HCT116 (cell line): Measurements from ENCODE around the gene EPHX1.

Experiments
- CBX3 ChIP-seq: IDR thresholded peaks from 2 replicates; pipeline ENCODE4 v1.6.1; 2012; ENCODE audit warnings: low read depth
- ELF1 ChIP-seq: IDR thresholded peaks from 2 replicates; pipeline ENCODE4 v1.6.1; 2012; ENCODE audit warnings: low read depth, borderline replicate concordance
- EZH2phosphoT487 ChIP-seq: fragments of 200-600 bp; IDR thresholded peaks from 2 replicates; pipeline ENCODE4 v1.6.1; 2018; ENCODE audit warnings: antibody characterized with exemption, borderline replicate concordance
- JUND ChIP-seq: IDR thresholded peaks from 2 replicates; pipeline ENCODE4 v1.6.1; 2012
- POLR2A ChIP-seq: IDR thresholded peaks from 2 replicates; pipeline ENCODE4 v1.7.0; 2011; ENCODE audit warnings: borderline replicate concordance; ENCODE audit not compliant: insufficient read depth, insufficient read length; ENCODE audit errors: extremely low read depth
- POLR2AphosphoS5 ChIP-seq: IDR thresholded peaks from 2 replicates; pipeline ENCODE4 v1.6.1; 2011; ENCODE audit warnings: mild to moderate bottlenecking, low read depth, low read length, moderate library complexity
- SIN3A ChIP-seq: IDR thresholded peaks from 2 replicates; pipeline ENCODE4 v1.6.1; 2012; ENCODE audit warnings: low read depth
- SP1 ChIP-seq: IDR thresholded peaks from 2 replicates; pipeline ENCODE4 v1.6.1; 2012; ENCODE audit warnings: low read depth
- YY1 ChIP-seq: IDR thresholded peaks from 2 replicates; pipeline ENCODE4 v1.6.1; 2011; ENCODE audit warnings: low read length, low read depth, moderate library complexity, mild to moderate bottlenecking; ENCODE audit not compliant: insufficient replicate concordance; ENCODE audit errors: extremely low read depth
- TF ChIP-seq, protein P1 (sequence below), 3 experiments: fragments of 200-600 bp in 1 of 3; sonication (generic) in 1 of 3; IDR thresholded peaks in 2 of 3; conservative IDR thresholded peaks in 1 of 3; 2 replicates each; pipeline ENCODE4 v1.5.1; 2012 to 2017; ENCODE audit warnings: low read depth in 2 of 3, low read length in 2 of 3, antibody characterized with exemption in 1 of 3, borderline replicate concordance in 1 of 3, control low read depth in 1 of 3, mild to moderate bottlenecking in 1 of 3, mixed read lengths in 1 of 3, mixed run types in 1 of 3, moderate library complexity in 1 of 3; ENCODE audit not compliant: insufficient read depth in 1 of 3

GRCh38 chr1:225768662-225769426, 41.1 kb upstream of the EPHX1 start:
- TF ChIP-seq JUND (no peak), POLR2A (no peak), SIN3A (no peak), CBX3 (no peak), ELF1 (no peak), SP1 (no peak), POLR2AphosphoS5 (no peak), EZH2phosphoT487 (no peak), YY1 (no peak)
- TF ChIP-seq, protein P1, sequence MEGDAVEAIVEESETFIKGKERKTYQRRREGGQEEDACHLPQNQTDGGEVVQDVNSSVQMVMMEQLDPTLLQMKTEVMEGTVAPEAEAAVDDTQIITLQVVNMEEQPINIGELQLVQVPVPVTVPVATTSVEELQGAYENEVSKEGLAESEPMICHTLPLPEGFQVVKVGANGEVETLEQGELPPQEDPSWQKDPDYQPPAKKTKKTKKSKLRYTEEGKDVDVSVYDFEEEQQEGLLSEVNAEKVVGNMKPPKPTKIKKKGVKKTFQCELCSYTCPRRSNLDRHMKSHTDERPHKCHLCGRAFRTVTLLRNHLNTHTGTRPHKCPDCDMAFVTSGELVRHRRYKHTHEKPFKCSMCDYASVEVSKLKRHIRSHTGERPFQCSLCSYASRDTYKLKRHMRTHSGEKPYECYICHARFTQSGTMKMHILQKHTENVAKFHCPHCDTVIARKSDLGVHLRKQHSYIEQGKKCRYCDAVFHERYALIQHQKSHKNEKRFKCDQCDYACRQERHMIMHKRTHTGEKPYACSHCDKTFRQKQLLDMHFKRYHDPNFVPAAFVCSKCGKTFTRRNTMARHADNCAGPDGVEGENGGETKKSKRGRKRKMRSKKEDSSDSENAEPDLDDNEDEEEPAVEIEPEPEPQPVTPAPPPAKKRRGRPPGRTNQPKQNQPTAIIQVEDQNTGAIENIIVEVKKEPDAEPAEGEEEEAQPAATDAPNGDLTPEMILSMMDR (IDR thresholded peaks at IDR 0.05 in 2 of 3, conservative IDR thresholded peaks at IDR 0.05 in 1 of 3; ENCODE audit: borderline replicate concordance in 1 of 3, insufficient read depth in 1 of 3, low read depth in 2 of 3, low read length in 2 of 3): no peak
